ENCODE measurements around the gene PHF21B.

DNA sequence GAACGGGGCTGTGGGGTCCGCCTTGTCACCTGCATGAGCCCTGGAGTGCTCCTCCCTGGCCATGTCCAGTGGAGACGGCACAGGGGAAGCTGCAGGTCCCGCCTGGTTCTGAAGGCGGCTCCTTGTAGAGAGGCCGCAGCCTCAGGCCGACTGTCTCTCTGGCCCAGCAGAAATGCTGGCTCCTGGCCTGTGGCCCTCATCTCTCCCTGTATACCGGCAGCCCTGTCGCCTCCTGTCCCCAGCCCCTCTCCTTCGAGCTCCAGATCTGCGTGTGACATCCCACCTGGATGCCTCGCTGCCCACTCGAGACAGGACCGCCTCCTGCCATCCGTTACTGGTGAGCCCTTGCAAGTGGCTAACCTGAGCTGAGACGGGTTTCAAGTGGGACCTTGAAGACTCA lies 73.6 kb downstream of the PHF21B start:
- TF ChIP-seq ZNF10 (tag by site-specific recombination; IDR thresholded peaks at IDR 0.05) (no peak), ZNF521 (tag by site-specific recombination; IDR thresholded peaks at IDR 0.05) (no peak), ZNF292 (tag by site-specific recombination; IDR thresholded peaks at IDR 0.05; ENCODE audit: borderline replicate concordance, low read depth) (no peak), ZBTB1 (tag by site-specific recombination; IDR thresholded peaks at IDR 0.05) (no peak), SP2 (tag by site-specific recombination; IDR thresholded peaks at IDR 0.05) (no peak)
- TF ChIP-seq, protein P1, sequence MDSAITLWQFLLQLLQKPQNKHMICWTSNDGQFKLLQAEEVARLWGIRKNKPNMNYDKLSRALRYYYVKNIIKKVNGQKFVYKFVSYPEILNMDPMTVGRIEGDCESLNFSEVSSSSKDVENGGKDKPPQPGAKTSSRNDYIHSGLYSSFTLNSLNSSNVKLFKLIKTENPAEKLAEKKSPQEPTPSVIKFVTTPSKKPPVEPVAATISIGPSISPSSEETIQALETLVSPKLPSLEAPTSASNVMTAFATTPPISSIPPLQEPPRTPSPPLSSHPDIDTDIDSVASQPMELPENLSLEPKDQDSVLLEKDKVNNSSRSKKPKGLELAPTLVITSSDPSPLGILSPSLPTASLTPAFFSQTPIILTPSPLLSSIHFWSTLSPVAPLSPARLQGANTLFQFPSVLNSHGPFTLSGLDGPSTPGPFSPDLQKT (IDR thresholded peaks at IDR 0.05; ENCODE audit: borderline replicate concordance, low read depth, low read length) = no peak
- TF ChIP-seq, protein P2, sequence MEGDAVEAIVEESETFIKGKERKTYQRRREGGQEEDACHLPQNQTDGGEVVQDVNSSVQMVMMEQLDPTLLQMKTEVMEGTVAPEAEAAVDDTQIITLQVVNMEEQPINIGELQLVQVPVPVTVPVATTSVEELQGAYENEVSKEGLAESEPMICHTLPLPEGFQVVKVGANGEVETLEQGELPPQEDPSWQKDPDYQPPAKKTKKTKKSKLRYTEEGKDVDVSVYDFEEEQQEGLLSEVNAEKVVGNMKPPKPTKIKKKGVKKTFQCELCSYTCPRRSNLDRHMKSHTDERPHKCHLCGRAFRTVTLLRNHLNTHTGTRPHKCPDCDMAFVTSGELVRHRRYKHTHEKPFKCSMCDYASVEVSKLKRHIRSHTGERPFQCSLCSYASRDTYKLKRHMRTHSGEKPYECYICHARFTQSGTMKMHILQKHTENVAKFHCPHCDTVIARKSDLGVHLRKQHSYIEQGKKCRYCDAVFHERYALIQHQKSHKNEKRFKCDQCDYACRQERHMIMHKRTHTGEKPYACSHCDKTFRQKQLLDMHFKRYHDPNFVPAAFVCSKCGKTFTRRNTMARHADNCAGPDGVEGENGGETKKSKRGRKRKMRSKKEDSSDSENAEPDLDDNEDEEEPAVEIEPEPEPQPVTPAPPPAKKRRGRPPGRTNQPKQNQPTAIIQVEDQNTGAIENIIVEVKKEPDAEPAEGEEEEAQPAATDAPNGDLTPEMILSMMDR (tag by site-specific recombination; IDR thresholded peaks at IDR 0.05) = no peak

All from HEK293 (cell line).